Neural cell (in vitro differentiated cells): Measurements from ENCODE around the gene SEMA7A. TPM values are rescaled to one million over a fixed set of nuclear protein-coding genes. Genes with fewer than 3 reads are reported as not detected.

Experiments used
- H2AFZ ChIP-seq: fragments of 200-600, 300-800 bp; sonication (generic), shearing (Covaris generic); 2 replicates; pipeline ENCODE4 v1.6.0; 2014; ENCODE audit warnings: low read depth, mild to moderate bottlenecking, antibody characterized with exemption, low read length, moderate library complexity
- H3F3A ChIP-seq: fragments of 200-600 bp; shearing (Covaris generic); 2 replicates; pipeline ENCODE4 v1.6.1; 2016; ENCODE audit warnings: mild to moderate bottlenecking, moderate library complexity, mixed read lengths, antibody characterized with exemption, low read length; ENCODE audit not compliant: insufficient read depth, poor library complexity, severe bottlenecking
- H3K27ac ChIP-seq: fragments of 200-600, 300-800 bp; sonication (generic), shearing (Covaris generic); 2 replicates; pipeline ENCODE4 v1.5.1; 2014; ENCODE audit warnings: mild to moderate bottlenecking, low read length, moderate library complexity
- H3K27me3 ChIP-seq: fragments of 300-800, 200-600 bp; sonication (generic), shearing (Covaris generic); 2 replicates; pipeline ENCODE4 v1.6.0; 2014; ENCODE audit warnings: mild to moderate bottlenecking, low read depth, low read length, moderate library complexity; ENCODE audit not compliant: insufficient read depth
- H3K36me3 ChIP-seq: fragments of 300-800, 200-600 bp; sonication (generic), shearing (Covaris generic); 2 replicates; pipeline ENCODE4 v1.5.1; 2014; ENCODE audit warnings: mild to moderate bottlenecking, antibody characterized with exemption, low read length, moderate library complexity; ENCODE audit not compliant: insufficient read depth
- H3K4me2 ChIP-seq: fragments of 300-800, 200-600 bp; sonication (generic), shearing (Covaris generic); 2 replicates; pipeline ENCODE4 v1.6.0; 2014; ENCODE audit warnings: mild to moderate bottlenecking, low read length
- H3K4me3 ChIP-seq: fragments of 300-800, 200-600 bp; sonication (generic), shearing (Covaris generic); 2 replicates; pipeline ENCODE4 v1.5.1; 2014; ENCODE audit warnings: mild to moderate bottlenecking, low read length, moderate library complexity
- H3K79me2 ChIP-seq: fragments of 200-600 bp; shearing (Covaris generic); replicated peaks from 2 replicates; pipeline ENCODE4 v1.6.0; 2014; ENCODE audit warnings: mild to moderate bottlenecking, low read length, moderate library complexity; ENCODE audit not compliant: insufficient read depth
- H3K9ac ChIP-seq: fragments of 300-800, 200-600 bp; sonication (generic), shearing (Covaris generic); 2 replicates; pipeline ENCODE4 v1.6.1; 2016; ENCODE audit warnings: mild to moderate bottlenecking, low read length, mixed read lengths
- H3K9me2 ChIP-seq: fragments of 200-600 bp; shearing (Covaris generic); 2 replicates; pipeline ENCODE4 v1.6.1; 2016; ENCODE audit warnings: mild to moderate bottlenecking, low read length, mixed read lengths; ENCODE audit not compliant: insufficient read depth
- H3K9me3 ChIP-seq: fragments of 200-600, 300-800 bp; sonication (generic), shearing (Covaris generic); 2 replicates; pipeline ENCODE4 v1.6.1; 2016; ENCODE audit warnings: mild to moderate bottlenecking, mixed run types, low read length, moderate library complexity, mixed read lengths
- H4K20me1 ChIP-seq: fragments of 200-600 bp; shearing (Covaris generic); 2 replicates; pipeline ENCODE4 v1.6.1; 2016; ENCODE audit warnings: mild to moderate bottlenecking, mixed run types; ENCODE audit not compliant: insufficient read depth
- CTCF ChIP-seq: fragments of 450-650 bp; IDR thresholded peaks from 2 replicates; pipeline ENCODE4 v1.5.1; 2014; ENCODE audit warnings: antibody characterized with exemption, mild to moderate bottlenecking, moderate library complexity; ENCODE audit not compliant: poor library complexity, severe bottlenecking
- EP300 ChIP-seq: fragments of 450-650 bp; conservative IDR thresholded peaks from 2 replicates; pipeline ENCODE4 v1.6.1; 2014; ENCODE audit warnings: antibody characterized with exemption, mild to moderate bottlenecking, moderate library complexity; ENCODE audit not compliant: poor library complexity, severe bottlenecking
- EZH2 ChIP-seq: fragments of 200-600, 300-800 bp; shearing (Covaris generic), sonication (generic); IDR thresholded peaks from 2 replicates; pipeline ENCODE4 v1.6.1; 2014; ENCODE audit warnings: antibody characterized with exemption, low read length, borderline replicate concordance, mild to moderate bottlenecking; ENCODE audit not compliant: insufficient read depth, poor library complexity, severe bottlenecking
- MXI1 ChIP-seq: fragments of 450-650 bp; conservative IDR thresholded peaks from 2 replicates; pipeline ENCODE4 v1.6.1; 2014; ENCODE audit warnings: antibody characterized with exemption, mild to moderate bottlenecking; ENCODE audit not compliant: poor library complexity, severe bottlenecking
- POLR2AphosphoS5 ChIP-seq: IDR thresholded peaks from 2 replicates; pipeline ENCODE4 v1.6.1; 2012
- RAD21 ChIP-seq: fragments of 450-650 bp; conservative IDR thresholded peaks from 2 replicates; pipeline ENCODE4 v1.6.1; 2014; ENCODE audit warnings: antibody characterized with exemption, mild to moderate bottlenecking, moderate library complexity
- REST ChIP-seq: IDR thresholded peaks from 2 replicates; pipeline ENCODE4 v1.6.1; 2012; ENCODE audit warnings: borderline replicate concordance
- SMC3 ChIP-seq: fragments of 450-650 bp; conservative IDR thresholded peaks from 2 replicates; pipeline ENCODE4 v1.6.1; 2014; ENCODE audit warnings: antibody characterized with exemption, mild to moderate bottlenecking, moderate library complexity; ENCODE audit not compliant: poor library complexity
- TAF1 ChIP-seq: IDR thresholded peaks from 2 replicates; pipeline ENCODE4 v1.6.1; 2012; ENCODE audit warnings: low read depth
- polyA plus RNA-seq: library from polyadenylated mRNA; depleted of rRNA; stranded (reverse); fragments of >200 nt; gene quantifications from 2 replicates; pipeline ENCODE4 v1.2.3, GENCODE V29; 2014

Gene SEMA7A
- polyA plus RNA-seq, 1 donor from 2014 or later = 28.8 TPM

GRCh38 chr15:74424901-74425528 lies 8.7 kb downstream of the SEMA7A start:
- Histone ChIP-seq H3K27ac (no peak overlapping the region), H3F3A (no peaks in the 10 kb centered on the region), H3K27me3 (no peaks in the 10 kb centered on the region), H3K9me3 (no peaks in the 10 kb centered on the region), H3K9me2 (no peaks in the 10 kb centered on the region), H3K4me2 (no peak overlapping the region), H2AFZ (no peak overlapping the region), H4K20me1 (no peaks in the 10 kb centered on the region), H3K4me3 (no peak overlapping the region), H3K9ac (no peak overlapping the region), H3K79me2 (no peaks in the 10 kb centered on the region), H3K36me3 (no peaks in the 10 kb centered on the region)
- TF ChIP-seq EZH2 (no peak), TAF1 (no peak), CTCF (no peak), POLR2AphosphoS5 (no peak), RAD21 (no peak), EP300 (no peak), SMC3 (no peak), MXI1 (no peak), REST (no peak)

DNA sequence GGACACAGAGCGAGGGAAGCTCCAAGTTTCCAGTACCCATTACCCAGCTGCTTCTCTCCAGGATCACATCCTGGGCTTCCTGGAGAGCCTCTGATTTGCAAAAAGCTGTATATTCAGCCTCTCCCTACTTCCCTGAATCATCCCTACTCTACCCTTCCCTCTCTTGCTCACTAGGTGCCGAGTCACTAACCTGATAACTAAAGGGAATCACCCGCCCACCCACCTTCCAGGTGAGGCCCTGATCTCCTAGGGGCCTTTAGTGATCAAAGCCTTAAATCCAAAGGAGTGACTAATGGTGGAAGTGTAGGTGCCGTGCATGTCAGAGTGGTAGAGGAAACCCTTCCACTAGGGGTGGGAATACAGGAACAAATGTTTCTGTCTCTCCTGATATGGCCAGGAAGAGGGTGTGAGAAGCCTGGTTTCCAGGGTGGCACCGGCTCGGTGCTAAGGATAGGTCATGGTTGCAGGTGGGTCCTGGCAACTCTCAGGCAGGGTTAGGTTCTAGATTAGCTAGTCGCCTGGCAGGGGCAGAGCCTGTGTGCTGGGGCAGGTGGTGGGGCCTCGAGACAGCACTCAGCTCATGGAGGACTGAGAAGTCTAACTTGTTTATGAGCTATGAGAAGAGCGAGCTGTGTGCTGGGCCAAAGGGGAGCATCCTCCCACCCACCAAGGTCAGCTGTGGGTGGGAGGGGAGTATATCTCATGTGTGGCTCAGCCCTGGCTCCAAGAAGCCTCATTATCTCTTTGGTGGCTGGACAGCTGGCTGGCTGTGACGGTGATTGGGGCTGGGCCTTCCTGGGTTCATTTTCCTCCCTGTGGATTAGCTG lies 10.1 kb downstream of the SEMA7A start:
- Histone ChIP-seq H3K9me3 (no peaks in the 10 kb centered on the region), H3K9ac (no peak overlapping the region), H3F3A (no peaks in the 10 kb centered on the region), H3K4me2 (no peak overlapping the region), H3K9me2 (no peaks in the 10 kb centered on the region), H3K4me3 (no peak overlapping the region), H3K27me3 (no peaks in the 10 kb centered on the region), H2AFZ (no peak overlapping the region), H3K27ac (no peak overlapping the region), H3K79me2 (no peaks in the 10 kb centered on the region), H3K36me3 (no peaks in the 10 kb centered on the region), H4K20me1 (no peaks in the 10 kb centered on the region)
- TF ChIP-seq EP300 (no peak), TAF1 (no peak), RAD21 (no peak), EZH2 (no peak), REST (no peak), POLR2AphosphoS5 (no peak), MXI1 (no peak), CTCF (no peak), SMC3 (no peak)
